Stimulated activated CD8-positive, alpha-beta memory T cell treated with anti-CD3 and anti-CD28 coated beads, Interleukin-2, amount 100 ng/mL, for 1 hour (primary cell): ENCODE results near the gene LXN.

Experiments used
- DNase-seq, 2 donors: peaks; one replicate each; pipeline ENCODE4 v3.0.0-alpha.2; 2020; ENCODE audit warnings: low read depth in 2 of 2

Gene LXN

DNA sequence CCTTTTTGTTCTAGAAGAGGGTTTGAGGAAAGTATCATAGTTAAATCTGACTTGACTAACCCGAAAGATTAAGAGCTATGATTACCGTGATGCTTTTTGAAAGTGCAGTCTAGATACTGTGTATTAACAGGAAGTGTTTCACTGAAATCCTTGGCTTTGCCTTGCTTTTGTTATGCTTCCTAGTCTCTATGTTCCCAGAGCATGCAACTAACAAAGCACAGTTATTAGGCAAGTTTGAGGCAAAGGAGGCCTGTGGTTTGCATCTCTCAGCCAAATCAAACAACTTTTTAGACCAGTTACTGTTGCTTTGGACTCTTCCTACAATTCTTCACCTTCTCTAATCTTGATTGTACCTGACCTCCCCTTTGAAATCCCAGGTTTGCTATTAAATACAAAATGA, 3.9 kb downstream of the LXN start:
- no peak for DNase-seq

GRCh38 chr3:158666416-158666815, 6.0 kb downstream of the LXN start:
- no peak for DNase-seq

DNA sequence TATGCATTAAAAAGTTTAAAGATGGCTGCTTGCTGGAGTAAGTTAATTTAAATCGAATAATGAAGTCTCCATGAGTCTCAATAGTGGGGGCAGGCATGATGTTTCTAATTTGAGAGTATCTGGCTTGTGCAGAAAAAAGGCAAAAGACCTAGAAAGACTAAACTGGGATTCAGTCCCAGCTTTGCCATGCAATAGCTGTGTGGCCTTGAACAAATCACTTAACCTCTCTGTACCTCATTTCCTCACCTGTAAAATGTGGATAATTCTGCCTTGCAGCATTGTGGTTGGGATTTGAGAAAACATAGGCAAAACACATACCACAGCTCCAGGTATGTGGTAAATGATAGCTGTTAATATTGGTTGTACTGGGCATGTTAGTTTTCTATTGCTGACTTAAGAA, 8.6 kb downstream of the LXN start:
- no peak for DNase-seq

DNA sequence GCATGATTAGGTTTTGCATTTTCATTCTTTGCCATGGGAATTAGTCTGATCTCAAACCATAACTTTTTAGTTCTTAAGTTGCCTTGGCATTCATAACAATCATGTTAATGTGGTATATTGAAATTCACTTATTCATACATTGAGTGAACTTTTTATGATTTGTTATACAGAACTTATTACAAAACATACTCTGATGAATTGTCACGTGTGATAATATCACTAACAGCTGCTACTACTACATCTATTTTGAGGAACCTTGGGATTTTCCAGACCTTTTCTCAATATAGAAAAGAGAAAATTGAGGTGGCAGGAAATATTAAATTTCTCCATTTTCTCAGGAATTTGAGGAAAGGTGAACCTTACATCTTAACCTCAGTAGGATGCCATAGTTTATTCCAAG, 9.2 kb downstream of the LXN start:
- DNase-seq: no peak

DNA sequence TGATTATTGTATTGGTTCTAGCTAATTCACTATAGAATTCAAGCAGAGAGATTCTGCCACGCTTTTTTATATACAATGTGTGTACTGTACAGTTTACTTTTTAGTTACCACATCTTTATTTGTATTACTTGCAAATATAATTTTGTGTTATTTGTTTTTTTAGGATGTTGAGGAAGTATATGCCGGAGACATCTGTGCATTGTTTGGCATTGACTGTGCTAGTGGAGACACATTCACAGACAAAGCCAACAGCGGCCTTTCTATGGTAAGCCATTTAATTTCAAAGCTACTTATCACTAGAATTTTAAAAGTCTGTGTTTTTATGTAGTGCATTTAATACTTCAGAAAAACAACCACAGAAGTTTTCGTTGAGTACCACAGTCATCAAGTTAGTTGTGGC, 11.7 kb downstream of the LXN start:
- no peak for DNase-seq

DNA sequence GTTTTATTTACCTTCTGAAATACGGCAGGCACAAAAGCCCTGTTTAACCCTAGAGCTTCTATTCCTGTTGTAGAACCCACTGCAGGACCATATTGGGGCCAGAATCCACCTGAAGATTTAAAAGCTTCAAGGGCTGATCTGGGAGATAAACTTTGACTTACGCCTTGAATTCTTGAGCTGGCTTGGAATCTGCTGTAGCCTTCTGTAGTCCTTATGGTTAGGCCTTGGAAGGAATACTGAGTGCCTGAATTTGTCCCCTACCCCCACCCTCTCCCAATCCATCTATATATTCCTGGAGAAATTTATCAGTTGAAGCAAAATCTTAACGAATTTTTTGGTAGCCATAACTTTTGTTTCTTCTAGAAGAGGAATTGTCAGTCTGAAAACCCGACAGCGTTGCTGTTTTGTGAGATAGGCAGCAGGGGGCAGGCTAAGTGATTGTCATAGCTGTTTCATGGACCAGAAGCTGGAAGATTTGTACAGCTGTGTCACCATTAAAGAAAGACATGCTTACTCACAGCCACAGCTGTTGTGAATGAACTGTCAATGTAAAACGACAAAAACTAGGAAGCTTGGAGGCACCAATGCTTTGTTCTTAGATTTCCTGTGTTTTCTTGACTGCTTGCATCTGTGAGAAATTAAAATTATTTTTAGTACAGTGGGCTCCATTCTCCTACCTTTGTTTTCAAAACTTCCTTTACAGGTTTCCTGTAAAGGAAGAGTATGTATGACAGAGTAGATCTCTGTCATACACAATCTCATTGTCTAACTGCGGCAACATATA, 12.8 kb downstream of the LXN start:
- DNase-seq: no peak

GRCh38 chr3:158658889-158659288, 13.6 kb downstream of the LXN start:
- DNase-seq: no peak

DNA sequence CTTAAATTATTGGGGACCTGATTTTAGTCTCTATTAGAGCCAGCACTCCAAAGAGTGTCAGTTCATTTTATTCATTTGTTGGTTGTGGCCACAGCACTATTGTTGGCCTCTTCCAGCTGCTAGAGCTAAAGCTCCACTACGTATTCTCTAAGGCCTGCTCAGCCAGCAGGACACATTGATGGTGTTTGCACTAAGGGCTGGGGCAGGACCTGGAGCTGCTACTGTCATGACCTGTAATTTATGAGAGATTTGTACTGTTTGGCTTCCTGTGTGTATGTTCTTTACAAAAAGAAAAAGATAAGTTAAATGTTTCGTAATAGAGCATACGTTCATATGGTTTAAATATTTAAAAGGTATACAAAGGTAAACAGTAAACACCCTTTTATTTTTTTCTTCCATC, 20.0 kb downstream of the LXN start:
- no peak for DNase-seq

DNA sequence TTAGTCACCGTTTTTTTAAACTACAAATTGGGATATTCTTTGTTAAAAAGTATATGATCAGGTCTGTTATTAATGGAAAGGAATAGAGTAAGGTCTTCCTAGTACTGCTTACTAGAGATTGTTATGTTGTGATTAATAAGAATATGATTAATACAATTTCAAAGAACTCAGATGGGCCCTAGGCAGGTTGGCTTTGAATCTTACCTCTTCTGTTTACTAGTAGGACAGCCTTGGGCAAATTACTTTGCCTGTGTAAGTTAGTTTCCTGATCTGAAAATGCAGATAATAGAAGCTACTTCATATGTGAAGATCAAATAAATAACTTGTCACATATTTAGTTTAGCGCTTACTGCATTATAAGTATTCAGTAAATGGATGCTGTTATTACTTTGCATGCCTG, 21.3 kb downstream of the LXN start:
- no peak for DNase-seq

- no peak for DNase-seq
Observed at GRCh38 chr3:158649791-158650190, 22.7 kb downstream of the LXN start.

- DNase-seq: peak; percentile 65 to 76
Observed at GRCh38 chr3:158644345-158644908, 28.0 kb downstream of the LXN start, which contains the start of gene GFM1. TSS of gene GFM1 (plus strand) at chr3:158644527. CDS start at chr3:158644635, 108 bp downstream.

GRCh38 chr3:158642474-158643210, 29.8 kb downstream of the LXN start:
- no peak for DNase-seq

DNA sequence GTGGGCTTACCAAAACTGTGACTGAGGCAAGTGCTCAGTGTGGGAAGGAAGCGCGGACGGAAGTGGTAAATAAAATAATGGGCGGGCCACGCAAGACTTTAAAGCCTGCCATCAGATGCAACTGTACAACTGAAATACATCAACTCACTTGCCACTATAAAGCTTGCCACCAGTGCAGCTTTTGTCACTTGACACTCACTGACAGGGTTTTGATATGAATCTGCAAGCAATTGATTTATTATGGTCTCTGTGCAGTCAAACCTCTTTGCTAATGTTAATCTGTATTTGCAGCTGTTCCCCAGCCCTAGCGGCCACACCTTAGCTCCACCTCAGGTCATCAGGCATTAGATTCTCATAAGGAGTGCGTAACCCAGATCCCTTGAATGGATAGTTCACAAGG, 30.4 kb downstream of the LXN start:
- DNase-seq: no peak

DNA sequence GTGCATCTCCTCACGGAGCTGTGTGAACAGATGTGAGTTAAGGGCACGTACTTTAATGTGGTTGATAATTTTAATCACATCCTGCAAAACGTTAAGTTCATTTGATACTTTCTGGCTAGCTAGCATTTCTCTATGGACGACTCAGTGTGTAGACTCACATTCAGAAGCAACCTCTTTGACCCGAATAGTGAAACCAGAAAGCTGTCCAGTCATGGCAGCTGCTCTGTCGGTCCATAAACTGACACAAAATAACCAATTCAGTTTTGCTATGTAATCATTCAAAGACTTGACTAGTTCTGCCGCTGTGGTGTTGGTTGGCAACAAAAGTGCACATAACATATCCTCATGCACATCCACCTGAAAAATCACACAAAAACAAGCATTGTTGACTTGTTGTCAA, 31.8 kb downstream of the LXN start:
- no peak for DNase-seq

DNA sequence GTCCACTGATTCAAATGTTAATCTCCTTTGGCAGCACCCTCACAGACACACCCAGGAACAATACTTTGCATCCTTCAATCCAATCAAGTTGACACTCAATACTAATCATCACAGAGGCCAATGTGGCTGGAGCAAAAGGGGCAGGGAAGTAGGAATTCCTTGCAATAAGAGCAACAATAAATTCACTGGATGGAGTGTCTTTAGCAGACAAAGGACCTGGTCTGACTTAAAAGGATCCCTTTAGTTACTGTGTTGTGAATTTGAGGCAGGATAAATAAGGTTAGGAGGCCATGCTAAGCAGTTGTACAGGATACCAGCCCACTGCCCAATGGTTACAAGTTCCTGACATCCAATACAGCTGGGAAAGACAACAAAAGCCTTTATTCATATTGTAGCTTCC, 40.5 kb downstream of the LXN start:
- no peak for DNase-seq

GRCh38 chr3:158625881-158626280, 46.6 kb downstream of the LXN start:
- DNase-seq: no peak

DNA sequence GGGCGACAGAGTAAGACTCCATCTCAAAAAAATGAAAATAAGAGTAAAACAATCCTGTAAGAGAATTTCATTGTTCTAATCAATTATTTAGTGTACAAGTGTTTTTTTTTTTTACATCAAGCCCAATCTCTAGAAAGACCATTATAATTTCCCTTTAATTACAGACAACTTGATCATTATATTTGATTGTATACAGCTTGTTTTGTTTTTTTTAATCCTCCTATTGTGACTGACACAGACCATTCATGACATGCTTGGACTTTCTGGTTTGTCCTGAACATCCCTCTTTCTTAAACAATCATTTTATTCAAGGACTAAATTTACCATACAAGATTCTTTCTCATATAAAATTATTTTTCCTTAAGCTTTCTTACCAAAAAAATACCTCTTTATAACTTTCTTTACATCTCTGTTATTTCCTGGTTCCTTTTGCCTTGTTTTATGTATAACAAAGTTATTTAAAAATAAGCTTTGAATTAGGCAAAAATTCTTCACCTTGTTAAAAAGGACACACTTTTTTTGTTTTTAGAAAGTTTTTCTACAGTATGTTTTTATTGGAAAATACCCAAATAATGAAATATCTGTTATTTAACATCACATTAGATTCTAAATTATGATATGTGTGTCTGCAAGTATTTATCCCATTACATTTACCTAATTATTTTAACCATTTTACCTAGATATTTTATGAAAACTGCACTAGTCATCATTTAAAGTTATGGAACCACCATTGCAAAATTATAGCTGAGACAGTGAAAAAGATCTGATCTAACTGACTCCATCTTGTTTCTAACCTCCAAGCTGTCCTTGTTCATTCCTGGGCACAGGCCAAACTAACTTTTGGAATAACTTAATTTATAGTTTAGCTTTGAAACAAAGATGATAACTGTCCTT, 54.2 kb downstream of the LXN start:
- DNase-seq: no peak
